SK-N-SH (cell line): ENCODE data around the gene LHPP. TPM values are rescaled to one million over a fixed set of nuclear protein-coding genes. Genes with fewer than 3 reads are reported as not detected.

Source experiments
- CTCF ChIA-PET: fragments of 300-600, 350-600 bp; formaldehyde crosslinking; extraction: SDS; loops from one replicate; lab custom pipeline; 2021; lab: Yijun Ruan, JAX
- POLR2A ChIA-PET: fragments of 350-600 bp; sonication (Branson Sonifier 250); formaldehyde crosslinking; extraction: SDS; loops from one replicate; lab custom pipeline; 2020; ENCODE audit warnings: antibody characterized with exemption, inconsistent platforms; lab: Yijun Ruan, JAX
- DNase-seq: peaks from one replicate; pipeline ENCODE4 v3.0.0; 2012
- H2AFZ ChIP-seq: fragments of 200-600 bp; sonication (generic); 2 replicates; pipeline ENCODE4 v1.8.1; 2016; ENCODE audit warnings: antibody characterized with exemption, mild to moderate bottlenecking, low read depth
- H3F3A ChIP-seq: fragments of 200-600 bp; sonication (generic); replicated peaks from 2 replicates; pipeline ENCODE3; 2016; ENCODE audit warnings: antibody characterized with exemption, mild to moderate bottlenecking; ENCODE audit not compliant: insufficient read depth
- H3K27ac ChIP-seq, 2 experiments: fragments of 200-500 bp in 1 of 2; fragments of 200-600 bp in 1 of 2; sonication (Bioruptor generic) in 1 of 2; sonication (generic), shearing (Covaris generic) in 1 of 2; 2 replicates each; pipeline versions ENCODE4 v1.5.1 to v1.6.1; 2014 to 2016; ENCODE audit warnings: low read depth in 2 of 2, inconsistent platforms in 1 of 2, low read length in 1 of 2, mild to moderate bottlenecking in 1 of 2, mixed read lengths in 1 of 2
- H3K27me3 ChIP-seq: fragments of 200-600 bp; sonication (generic), shearing (Covaris generic); 2 replicates; pipeline ENCODE4 v1.6.1; 2016; ENCODE audit warnings: mixed run types; ENCODE audit not compliant: insufficient read depth
- H3K36me3 ChIP-seq, 2 experiments: fragments of 200-500 bp in 1 of 2; fragments of 200-600 bp in 1 of 2; sonication (Bioruptor generic) in 1 of 2; sonication (generic) in 1 of 2; replicated peaks in 1 of 2; 2 replicates each; pipeline versions ENCODE3 to v1.5.1; 2014 to 2016; ENCODE audit warnings: low read length in 1 of 2, mild to moderate bottlenecking in 1 of 2; ENCODE audit not compliant: insufficient read depth in 2 of 2, control insufficient read depth in 1 of 2
- H3K4me1 ChIP-seq, 2 experiments: fragments of 200-500 bp in 1 of 2; fragments of 200-600 bp in 1 of 2; sonication (Bioruptor generic) in 1 of 2; sonication (generic), shearing (Covaris generic) in 1 of 2; 2 replicates each; pipeline versions ENCODE4 v1.5.1 to v1.6.1; 2014 to 2016; ENCODE audit warnings: low read depth in 1 of 2, low read length in 1 of 2, mixed run types in 1 of 2; ENCODE audit not compliant: insufficient read depth in 2 of 2, control insufficient read depth in 1 of 2
- H3K4me2 ChIP-seq: fragments of 200-600 bp; sonication (generic), shearing (Covaris generic); 2 replicates; pipeline ENCODE4 v1.6.1; 2017; ENCODE audit warnings: mixed run types
- H3K4me3 ChIP-seq, 2 experiments: fragments of 200-500 bp in 1 of 2; fragments of 200-600 bp in 1 of 2; sonication (Bioruptor generic) in 1 of 2; sonication (generic), shearing (Covaris generic) in 1 of 2; 2 replicates each; pipeline versions ENCODE4 v1.5.1 to v1.8.1; 2014 to 2016; ENCODE audit warnings: low read depth in 2 of 2, inconsistent platforms in 1 of 2, low read length in 1 of 2, mild to moderate bottlenecking in 1 of 2, mixed read lengths in 1 of 2, moderate library complexity in 1 of 2
- H3K79me2 ChIP-seq: fragments of 200-600 bp; sonication (generic); 2 replicates; pipeline ENCODE4 v1.8.1; 2017; ENCODE audit warnings: mild to moderate bottlenecking; ENCODE audit not compliant: insufficient read depth
- H3K9ac ChIP-seq: fragments of 200-600 bp; sonication (generic); 2 replicates; pipeline ENCODE4 v1.6.1; 2017; ENCODE audit warnings: mixed run types
- H3K9me2 ChIP-seq: fragments of 200-600 bp; sonication (generic); 2 replicates; pipeline ENCODE4 v1.6.1; 2017; ENCODE audit warnings: mixed run types
- H3K9me3 ChIP-seq: fragments of 200-600 bp; sonication (generic); 2 replicates; pipeline ENCODE4 v1.6.1; 2017; ENCODE audit warnings: mixed run types, mild to moderate bottlenecking, moderate library complexity
- H4K20me1 ChIP-seq: fragments of 200-600 bp; sonication (generic); 2 replicates; pipeline ENCODE4 v1.6.1; 2017; ENCODE audit warnings: mild to moderate bottlenecking, mixed run types; ENCODE audit not compliant: insufficient read depth
- EP300 ChIP-seq, 2 experiments: IDR thresholded peaks; 2 replicates each; pipeline versions ENCODE4 v1.4.0 to v1.6.1; 2012; ENCODE audit warnings: borderline replicate concordance in 1 of 2, low read depth in 1 of 2, low read length in 1 of 2
- EZH2phosphoT487 ChIP-seq: fragments of 200-600 bp; sonication (generic); IDR thresholded peaks from 2 replicates; pipeline ENCODE4 v1.6.1; 2017; ENCODE audit warnings: low read depth, mixed run types, mild to moderate bottlenecking, antibody characterized with exemption, moderate library complexity, borderline replicate concordance
- FOSL2 ChIP-seq: IDR thresholded peaks from 2 replicates; pipeline ENCODE4 v1.4.0; 2012; ENCODE audit warnings: low read depth, mild to moderate bottlenecking, moderate library complexity, borderline replicate concordance
- FOXJ3 ChIP-seq: sonication (generic); formaldehyde crosslinking; IDR thresholded peaks from 2 replicates; pipeline ENCODE4 v1.5.1; 2020; ENCODE audit warnings: mild to moderate bottlenecking, missing genetic modification reagents
- GABPA ChIP-seq: IDR thresholded peaks from 2 replicates; pipeline ENCODE4 v1.4.0; 2012; ENCODE audit warnings: low read depth, mild to moderate bottlenecking
- GATA2 ChIP-seq: sonication (generic); formaldehyde crosslinking; IDR thresholded peaks from 2 replicates; pipeline ENCODE4 v1.5.0; 2020; ENCODE audit warnings: mild to moderate bottlenecking, missing genetic modification reagents
- JUND ChIP-seq: IDR thresholded peaks from 2 replicates; pipeline ENCODE4 v1.4.0; 2012
- MXI1 ChIP-seq: IDR thresholded peaks from 2 replicates; pipeline ENCODE4 v1.6.1; 2012; ENCODE audit warnings: mild to moderate bottlenecking, low read depth, low read length, improper control_type of control experiment
- NFIC ChIP-seq: IDR thresholded peaks from 2 replicates; pipeline ENCODE4 v1.4.0; 2012; ENCODE audit warnings: borderline replicate concordance
- POLR2AphosphoS5 ChIP-seq: IDR thresholded peaks from 2 replicates; pipeline ENCODE4 v1.6.1; 2012; ENCODE audit warnings: low read depth, low read length
- SIN3A ChIP-seq: IDR thresholded peaks from 2 replicates; pipeline ENCODE4 v1.6.1; 2012; ENCODE audit warnings: low read depth, mild to moderate bottlenecking, low read length, moderate library complexity, borderline replicate concordance
- TCF12 ChIP-seq: IDR thresholded peaks from 2 replicates; pipeline ENCODE4 v1.4.0; 2012
- TEAD4 ChIP-seq: IDR thresholded peaks from 2 replicates; pipeline ENCODE4 v1.4.0; 2012; ENCODE audit warnings: mild to moderate bottlenecking, borderline replicate concordance; ENCODE audit not compliant: insufficient read depth
- YY1 ChIP-seq: IDR thresholded peaks from 2 replicates; pipeline ENCODE4 v1.4.0; 2012; ENCODE audit warnings: low read depth, mild to moderate bottlenecking
- WGBS: methylation state at CpG from one replicate; pipeline ENCODE4 v1.1.6; 2017; ENCODE audit warnings: low lambda C conversion rate; 5-methylcytosine and 5-hydroxymethylcytosine counted together
- polyA plus RNA-seq, 3 experiments: library from polyadenylated mRNA; depleted of rRNA; stranded (reverse); fragments of >200 nt; gene quantifications; 2 replicates each; pipeline ENCODE4 v1.2.3, GENCODE V29; 2012
- TF ChIP-seq, protein P1 (sequence below): fragments of 150-350 bp; IDR thresholded peaks from 2 replicates; pipeline ENCODE4 v1.6.1; 2016; ENCODE audit warnings: mild to moderate bottlenecking, low read depth, low read length
- TF ChIP-seq, protein P2 (sequence below): IDR thresholded peaks from 2 replicates; pipeline ENCODE4 v1.4.0; 2012; ENCODE audit warnings: low read depth, borderline replicate concordance
- TF ChIP-seq, protein P3 (sequence below): IDR thresholded peaks from 2 replicates; pipeline ENCODE4 v1.4.0; 2012; ENCODE audit warnings: low read depth

The LHPP gene
- polyA plus RNA-seq, 1 of the 3 experiments (the other 2 are of a cell fraction): 29.8 TPM

DNA sequence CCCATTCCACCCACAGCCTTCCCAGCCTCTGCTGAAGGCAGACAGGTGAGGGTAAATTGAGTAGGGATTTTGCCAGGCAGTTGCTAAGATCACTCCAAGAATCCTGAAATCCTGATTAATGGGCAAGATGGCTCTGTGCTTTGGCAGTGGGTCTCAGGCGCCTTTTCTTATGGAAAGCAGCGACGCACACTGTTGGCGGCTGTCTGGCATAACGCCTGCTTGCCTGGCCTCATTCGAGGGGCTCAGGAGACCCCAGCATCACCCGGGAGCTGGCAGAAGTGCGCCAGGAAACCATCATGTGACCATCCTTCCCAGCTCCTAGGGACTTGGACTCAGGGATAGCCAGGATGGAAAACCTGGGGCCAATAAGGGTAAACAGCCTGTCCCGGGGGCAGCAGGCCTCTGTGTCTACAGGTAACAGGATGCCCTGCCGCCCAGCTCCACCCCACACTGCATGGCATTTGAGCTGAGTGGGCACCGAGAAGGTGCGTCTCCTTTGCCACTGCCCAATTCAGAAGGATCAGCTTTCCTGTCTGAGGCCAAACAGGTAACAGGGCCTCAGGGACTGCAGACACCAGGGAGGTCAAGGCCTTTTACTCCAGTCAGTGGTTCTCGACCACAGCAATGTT, 184.0 kb downstream of the LHPP start (continued):
- TF ChIP-seq TEAD4 (no peak), GATA2 (CRISPR knock-in tag) (no peak), GABPA (no peak)
- TF ChIP-seq, protein P1, sequence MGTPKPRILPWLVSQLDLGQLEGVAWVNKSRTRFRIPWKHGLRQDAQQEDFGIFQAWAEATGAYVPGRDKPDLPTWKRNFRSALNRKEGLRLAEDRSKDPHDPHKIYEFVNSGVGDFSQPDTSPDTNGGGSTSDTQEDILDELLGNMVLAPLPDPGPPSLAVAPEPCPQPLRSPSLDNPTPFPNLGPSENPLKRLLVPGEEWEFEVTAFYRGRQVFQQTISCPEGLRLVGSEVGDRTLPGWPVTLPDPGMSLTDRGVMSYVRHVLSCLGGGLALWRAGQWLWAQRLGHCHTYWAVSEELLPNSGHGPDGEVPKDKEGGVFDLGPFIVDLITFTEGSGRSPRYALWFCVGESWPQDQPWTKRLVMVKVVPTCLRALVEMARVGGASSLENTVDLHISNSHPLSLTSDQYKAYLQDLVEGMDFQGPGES: no peak

DNA sequence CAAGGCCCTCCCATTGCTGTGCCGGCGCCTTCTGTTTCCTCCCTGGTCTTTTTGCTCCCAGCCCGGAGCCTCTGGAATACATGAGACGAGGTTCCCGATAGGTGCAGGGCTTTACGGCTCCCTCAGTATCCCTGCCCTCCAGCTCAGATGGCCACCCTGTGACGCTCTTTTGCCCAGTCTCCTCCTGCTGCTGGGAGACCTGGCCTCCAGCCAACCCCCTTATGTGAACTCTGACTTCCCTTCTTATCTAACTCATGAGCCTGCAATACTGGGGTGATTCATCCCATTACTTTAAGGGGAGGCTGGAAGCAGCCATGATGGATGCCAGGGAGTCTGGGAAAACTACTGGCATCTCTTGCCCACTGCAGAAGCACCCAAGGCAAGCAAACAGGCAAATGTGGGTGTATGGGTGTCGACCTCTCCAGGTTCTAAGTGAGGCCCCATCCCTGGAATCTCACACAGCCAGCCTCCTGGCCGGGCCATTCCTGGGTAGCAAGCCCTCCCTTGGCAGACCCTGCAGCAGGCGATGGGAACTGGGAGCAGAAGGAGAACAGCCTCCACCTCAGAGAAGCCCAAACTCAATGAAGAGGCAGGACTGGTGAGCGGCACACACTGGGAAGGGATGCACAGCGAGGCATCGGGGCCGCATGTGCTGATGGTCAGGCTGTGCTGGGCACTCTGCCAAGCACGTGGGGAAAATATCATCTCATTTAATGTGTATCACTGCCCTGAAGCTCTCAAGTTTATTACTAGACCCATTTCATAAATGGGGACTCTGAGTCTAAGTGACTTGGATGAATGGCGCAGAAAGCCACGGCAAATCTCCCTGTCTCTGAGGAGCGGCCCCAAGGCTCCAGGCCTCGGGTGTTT, 185.1 kb downstream of the LHPP start:
- DNase-seq: peak; percentile 68
- peak overlapping the region; percentile 31 to 97; a peak in 3 of 4 replicates for H3K27ac ChIP-seq

DNA sequence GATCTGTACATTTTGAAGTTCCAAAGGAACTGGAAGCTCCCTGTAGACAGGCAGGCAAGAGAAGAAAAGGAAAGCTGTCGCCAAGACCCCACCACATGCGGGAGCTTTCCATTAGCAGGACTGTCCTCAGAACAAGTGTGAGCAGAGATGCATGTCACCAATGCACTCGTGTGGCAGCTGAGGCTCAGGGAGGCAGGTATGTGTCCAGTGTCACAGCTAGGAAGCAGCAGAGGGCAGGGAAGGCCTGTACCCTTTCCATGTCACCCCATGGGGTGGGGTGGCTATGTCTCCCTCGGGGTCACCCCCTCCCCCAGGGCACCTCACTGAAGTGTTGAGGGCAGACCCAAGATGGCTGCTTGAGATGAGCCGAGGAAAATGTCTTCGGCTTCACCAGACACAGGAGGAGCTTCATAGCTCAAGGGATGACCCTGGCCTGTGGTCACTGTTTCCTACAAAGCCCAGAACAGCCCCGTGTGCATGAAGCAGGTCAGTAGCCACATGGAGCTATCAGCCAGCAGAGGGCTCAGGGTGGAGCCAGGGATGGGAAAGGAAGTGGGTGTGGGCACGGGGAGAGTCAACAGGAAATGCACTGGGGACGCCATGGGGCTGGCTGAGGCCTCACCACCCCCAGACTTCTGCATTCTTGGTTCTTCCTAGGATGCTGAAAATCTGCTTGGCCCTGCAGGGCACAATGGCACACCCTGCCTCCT, 186.0 kb downstream of the LHPP start:
- Histone ChIP-seq H3K4me3 (no peak overlapping the region), H3K4me2 (no peak overlapping the region), H3K36me3 (no peaks in the 10 kb centered on the region), H4K20me1 (no peaks in the 10 kb centered on the region), H3K79me2 (peaks cover 11% of the 10 kb centered on the region; the same call in 1 of the 2 replicates), H3K9me2 (no peaks in the 10 kb centered on the region), H3K4me1 (peaks cover 24 to 86% of the 10 kb centered on the region in 2 experiments), H3K9ac (no peak overlapping the region), H3K9me3 (no peaks in the 10 kb centered on the region), H3F3A (peaks cover 4% of the 10 kb centered on the region), H2AFZ (no peak overlapping the region), H3K27me3 (no peaks in the 10 kb centered on the region), H3K27ac (peak overlapping the region in 1 of 2 experiments; percentile 97; a peak in 2 of 4 replicates)
- WGBS: 84% methylated on average over 7 of the region's 9 CpGs
- POLR2A ChIA-PET: no interaction called here
- CTCF ChIA-PET: interaction anchor here (0.9 to 3.6 kb wide), 9 partner anchors 16 to 108 kb away, joined by 3 to 36 read pairs (median 4); no protein-coding TSS in a partner anchor
- DNase-seq: peak; percentile 64
- TF ChIP-seq, protein P2, sequence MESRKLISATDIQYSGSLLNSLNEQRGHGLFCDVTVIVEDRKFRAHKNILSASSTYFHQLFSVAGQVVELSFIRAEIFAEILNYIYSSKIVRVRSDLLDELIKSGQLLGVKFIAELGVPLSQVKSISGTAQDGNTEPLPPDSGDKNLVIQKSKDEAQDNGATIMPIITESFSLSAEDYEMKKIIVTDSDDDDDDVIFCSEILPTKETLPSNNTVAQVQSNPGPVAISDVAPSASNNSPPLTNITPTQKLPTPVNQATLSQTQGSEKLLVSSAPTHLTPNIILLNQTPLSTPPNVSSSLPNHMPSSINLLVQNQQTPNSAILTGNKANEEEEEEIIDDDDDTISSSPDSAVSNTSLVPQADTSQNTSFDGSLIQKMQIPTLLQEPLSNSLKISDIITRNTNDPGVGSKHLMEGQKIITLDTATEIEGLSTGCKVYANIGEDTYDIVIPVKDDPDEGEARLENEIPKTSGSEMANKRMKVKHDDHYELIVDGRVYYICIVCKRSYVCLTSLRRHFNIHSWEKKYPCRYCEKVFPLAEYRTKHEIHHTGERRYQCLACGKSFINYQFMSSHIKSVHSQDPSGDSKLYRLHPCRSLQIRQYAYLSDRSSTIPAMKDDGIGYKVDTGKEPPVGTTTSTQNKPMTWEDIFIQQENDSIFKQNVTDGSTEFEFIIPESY: no peak
- no peak for TF ChIP-seq SIN3A
- TF ChIP-seq POLR2AphosphoS5: no peak
- no peak for TF ChIP-seq GATA2 (CRISPR knock-in tag)
- TF ChIP-seq TCF12: no peak
- TF ChIP-seq FOSL2: no peak
- TF ChIP-seq EP300 (IDR thresholded peaks at IDR 0.05; ENCODE audit: borderline replicate concordance in 1 of 2, low read depth in 1 of 2, low read length in 1 of 2): no peak
- TF ChIP-seq MXI1: no peak
- no peak for TF ChIP-seq JUND
- no peak for TF ChIP-seq EZH2phosphoT487
- TF ChIP-seq FOXJ3: no peak

More for the DNA sequence above, 185.1 kb downstream of the LHPP start:
- TF ChIP-seq YY1 (peak; percentile 76; the same call in 1 of the 2 replicates), NFIC (peak; percentile 85), FOSL2 (peak; percentile 53; the same call in 1 of the 2 replicates), TCF12 (0 out of 2 replicates have a peak, but pooled peaks have one; percentile 12), SIN3A (no peak)
- TF ChIP-seq, protein P3, sequence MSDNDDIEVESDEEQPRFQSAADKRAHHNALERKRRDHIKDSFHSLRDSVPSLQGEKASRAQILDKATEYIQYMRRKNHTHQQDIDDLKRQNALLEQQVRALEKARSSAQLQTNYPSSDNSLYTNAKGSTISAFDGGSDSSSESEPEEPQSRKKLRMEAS: no peak
- Histone ChIP-seq H3K4me3 (no peak overlapping the region), H3K27me3 (no peaks in the 10 kb centered on the region), H3K9me2 (no peaks in the 10 kb centered on the region), H3K9ac (no peak overlapping the region), H3K4me1 (peaks cover 24 to 86% of the 10 kb centered on the region in 2 experiments), H3K9me3 (no peaks in the 10 kb centered on the region), H3F3A (peaks cover 4% of the 10 kb centered on the region), H3K4me2 (peak overlapping the region; percentile 33; the same call in 1 of the 2 replicates), H3K36me3 (no peaks in the 10 kb centered on the region), H3K79me2 (peaks cover 11% of the 10 kb centered on the region; the same call in 1 of the 2 replicates), H2AFZ (no peak overlapping the region), H4K20me1 (no peaks in the 10 kb centered on the region)
- POLR2A ChIA-PET: no interaction called here
- CTCF ChIA-PET: interaction anchor here (1.1 to 3.6 kb wide), 7 partner anchors 9 to 106 kb away, joined by 3 to 36 read pairs (median 4); no protein-coding TSS in a partner anchor
- 86% methylated on average over 15 of the region's 19 CpGs for WGBS
